ENCODE data around the gene CNN3.

Gene CNN3

GRCh38 chr1:94878329-94878728 is 48.6 kb downstream of the CNN3 start (continued):
- TF ChIP-seq PRDM2 (tag by site-specific recombination; IDR thresholded peaks at IDR 0.05; ENCODE audit: borderline replicate concordance): no peak
- TF ChIP-seq ZNF157 (tag by site-specific recombination; IDR thresholded peaks at IDR 0.05): no peak
- no peak for TF ChIP-seq ZNF707 (tag by site-specific recombination; IDR thresholded peaks at IDR 0.05)

- Histone ChIP-seq H3K27ac (ENCODE audit: extremely low read depth, low read depth, low read length) (no peak overlapping the region), H3K4me3 (ENCODE audit: low read depth, low read length) (no peak overlapping the region), H3K9me3 (ENCODE audit: control insufficient read depth, insufficient read depth, low read depth, low read length) (no peaks in the 10 kb centered on the region), H3K36me3 (ENCODE audit: control insufficient read depth in 2 of 2, insufficient read depth in 1 of 2, low read length in 2 of 2) (no peaks in the 10 kb centered on the region), H3K4me1 (ENCODE audit: control insufficient read depth, insufficient read depth, low read length) (no peaks in the 10 kb centered on the region)
- CTCF ChIA-PET: interaction anchor here (2.2 kb wide), 1 partner anchor 22 kb away, joined by 12 read pairs; no protein-coding TSS in a partner anchor
- POLR2A ChIA-PET: no interaction called here
- TF ChIP-seq GLI2 (tag by site-specific recombination; IDR thresholded peaks at IDR 0.05; ENCODE audit: borderline replicate concordance, low read depth): no peak
- no peak for TF ChIP-seq ZBTB6 (tag by site-specific recombination; IDR thresholded peaks at IDR 0.05)
Measured at GRCh38 chr1:94876362-94876761, 50.5 kb downstream of the CNN3 start.

- Histone ChIP-seq H3K4me3 (ENCODE audit: low read depth, low read length) (no peak overlapping the region), H3K4me1 (ENCODE audit: control insufficient read depth, insufficient read depth, low read length) (no peaks in the 10 kb centered on the region), H3K27ac (ENCODE audit: extremely low read depth, low read depth, low read length) (no peak overlapping the region), H3K9me3 (ENCODE audit: control insufficient read depth, insufficient read depth, low read depth, low read length) (no peaks in the 10 kb centered on the region), H3K36me3 (ENCODE audit: control insufficient read depth in 2 of 2, insufficient read depth in 1 of 2, low read length in 2 of 2) (no peaks in the 10 kb centered on the region)
- ChIA-PET POLR2A (no interaction called here), CTCF (interaction anchor here (0.6 to 2.2 kb wide), 2 partner anchors 22 to 177 kb away, joined by 3 to 12 read pairs; no protein-coding TSS in a partner anchor)
- TF ChIP-seq ZNF626 (tag by site-specific recombination; IDR thresholded peaks at IDR 0.05): no peak
- no peak for TF ChIP-seq KLF7 (tag by site-specific recombination; IDR thresholded peaks at IDR 0.05; ENCODE audit: borderline replicate concordance)
- no peak for TF ChIP-seq ZNF629 (tag by site-specific recombination; IDR thresholded peaks at IDR 0.05)
- TF ChIP-seq ZNF311 (tag by site-specific recombination; IDR thresholded peaks at IDR 0.05; ENCODE audit: borderline replicate concordance): no peak
- no peak for TF ChIP-seq SCRT1 (tag by site-specific recombination; IDR thresholded peaks at IDR 0.05; ENCODE audit: borderline replicate concordance)
- no peak for TF ChIP-seq ZNF747 (tag by site-specific recombination; IDR thresholded peaks at IDR 0.05)
- TF ChIP-seq CTCF (tag by site-specific recombination; IDR thresholded peaks at IDR 0.05): no peak
- TF ChIP-seq ZNF354C (tag by site-specific recombination; IDR thresholded peaks at IDR 0.05; ENCODE audit: borderline replicate concordance, low read depth): no peak
- TF ChIP-seq ZNF223 (tag by site-specific recombination; IDR thresholded peaks at IDR 0.05): no peak
- TF ChIP-seq BCL11A (tag by site-specific recombination; IDR thresholded peaks at IDR 0.05; ENCODE audit: low read depth): no peak
- no peak for TF ChIP-seq ZNF404 (tag by site-specific recombination; IDR thresholded peaks at IDR 0.05)
- TF ChIP-seq ZFP41 (tag by site-specific recombination; IDR thresholded peaks at IDR 0.05; ENCODE audit: borderline replicate concordance): no peak
- TF ChIP-seq PRDM2 (tag by site-specific recombination; IDR thresholded peaks at IDR 0.05; ENCODE audit: borderline replicate concordance): no peak
Measured at GRCh38 chr1:94875794-94876193, 51.1 kb downstream of the CNN3 start.

Measured in HEK293 (cell line).